GM18526 (cell line): ENCODE data around the gene FIGNL2.

Experiments used
- POLR2A ChIP-seq: IDR thresholded peaks from 3 replicates; pipeline ENCODE4 v1.6.1; 2011; ENCODE audit not compliant: insufficient read length; ENCODE audit errors: extremely low read depth

Gene FIGNL2

DNA sequence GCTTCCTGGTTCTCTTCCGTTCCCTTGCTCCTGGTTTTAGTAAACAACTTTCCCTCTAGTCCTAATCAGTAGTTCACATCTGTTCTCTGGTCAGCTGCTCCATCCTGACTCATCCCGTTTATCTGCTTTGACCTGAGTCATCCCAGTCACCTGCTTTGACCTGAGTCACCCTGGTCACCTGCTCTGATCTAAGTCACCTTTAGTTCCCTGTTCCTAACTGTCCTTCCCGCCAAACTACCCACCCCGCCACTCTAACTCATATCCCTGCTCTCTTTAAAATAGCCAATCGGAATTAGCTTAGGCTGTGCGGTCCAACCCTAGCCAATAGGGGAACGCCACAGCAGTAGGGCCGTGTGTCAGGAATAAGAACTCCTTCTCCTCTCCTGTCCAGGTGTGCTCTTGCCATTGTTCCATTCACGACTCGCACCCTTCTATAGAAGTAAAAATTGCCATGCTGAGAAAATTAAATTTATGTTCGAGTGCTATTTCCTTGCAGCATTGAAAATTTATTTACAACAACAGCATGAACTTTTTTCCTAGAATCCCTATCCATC lies 36.2 kb upstream of the FIGNL2 start:
- TF ChIP-seq POLR2A: no peak

DNA sequence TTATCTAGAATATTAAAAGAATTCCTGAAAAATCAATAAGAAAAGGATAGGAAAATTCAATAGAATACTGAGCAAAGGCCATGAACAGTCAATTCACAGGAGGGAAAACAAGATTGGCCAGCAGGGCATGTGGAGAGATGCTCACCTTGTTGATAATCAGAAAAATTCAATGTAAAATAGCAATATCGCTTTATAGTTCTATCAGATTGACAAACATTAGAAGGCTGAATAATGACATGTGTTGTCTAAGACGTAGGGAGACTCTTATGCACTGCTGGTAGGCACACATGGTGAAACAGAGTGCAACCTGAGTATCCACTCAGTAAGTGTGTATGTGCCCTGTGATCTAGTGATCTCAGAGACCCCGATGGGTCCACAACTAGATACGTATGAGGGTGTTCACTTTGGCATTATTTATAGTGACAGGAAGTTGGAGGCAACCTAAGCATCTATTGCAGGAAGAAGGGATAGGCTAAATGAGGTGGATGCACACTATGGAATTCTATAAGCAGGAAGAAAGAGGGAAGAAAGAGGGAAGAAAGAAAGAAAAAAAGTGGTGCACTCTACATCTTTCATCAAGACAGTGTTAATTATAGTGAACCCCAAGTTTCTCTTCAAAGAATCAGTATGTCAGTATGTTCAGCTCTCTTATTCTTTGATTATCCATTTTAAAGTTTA lies 35.6 kb upstream of the FIGNL2 start:
- TF ChIP-seq POLR2A: no peak

DNA sequence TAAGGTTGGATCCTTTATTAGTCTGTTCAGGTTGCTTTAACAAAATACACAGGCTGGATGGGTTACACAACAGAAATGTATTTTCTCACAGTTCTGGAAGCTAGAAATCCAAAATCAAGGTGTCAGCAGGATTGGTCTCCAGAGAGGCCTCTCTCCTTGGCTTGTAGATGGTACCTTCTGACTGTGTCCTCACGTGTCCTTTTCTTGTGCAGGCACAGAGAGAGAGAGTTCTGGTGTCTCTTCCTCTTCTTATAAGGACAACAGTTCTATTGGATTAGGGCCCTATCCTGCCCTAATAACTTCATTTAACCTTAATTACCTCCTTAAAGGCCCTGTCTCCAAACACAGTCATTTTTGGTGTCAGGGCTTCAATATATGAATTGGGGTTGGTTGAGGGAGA lies 34.8 kb upstream of the FIGNL2 start:
- no peak for TF ChIP-seq POLR2A

DNA sequence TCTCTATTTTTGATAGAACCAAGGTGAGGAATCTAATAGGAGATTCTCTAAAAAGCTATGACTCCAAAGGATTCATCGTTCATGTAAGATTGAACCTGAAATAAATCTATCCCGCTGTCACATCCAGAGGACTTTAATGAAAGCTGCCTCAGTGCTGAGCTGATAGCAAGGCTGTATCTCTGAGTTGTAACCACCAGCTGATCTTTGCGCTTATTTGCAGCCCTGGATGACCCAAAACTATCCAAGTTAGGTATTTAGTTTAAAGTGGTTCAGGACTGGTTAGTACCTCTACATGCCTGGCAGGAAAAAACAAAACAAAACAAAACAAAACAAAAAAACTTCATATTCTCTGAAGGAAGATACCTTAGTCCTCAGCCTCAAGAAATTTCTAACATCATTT lies 30.6 kb upstream of the FIGNL2 start:
- TF ChIP-seq POLR2A: no peak

DNA sequence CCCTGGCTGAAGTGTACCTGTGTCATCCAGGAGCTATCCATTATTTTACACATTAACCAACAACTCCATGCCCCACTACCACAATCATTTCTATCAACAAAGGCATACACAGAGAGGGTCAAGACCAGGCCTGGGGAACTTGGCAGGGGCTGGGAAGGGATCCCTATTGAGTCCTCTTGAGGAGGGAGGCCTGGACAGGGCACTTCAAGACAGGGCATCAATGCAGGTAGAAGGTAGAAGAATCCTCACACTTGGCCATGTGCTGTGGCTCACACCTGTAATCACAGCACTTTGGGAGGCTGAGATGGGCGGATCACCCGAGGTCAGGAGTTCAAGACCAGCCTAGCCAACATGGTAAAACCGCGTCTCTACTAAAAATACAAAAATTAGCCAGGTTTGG lies 26.0 kb upstream of the FIGNL2 start:
- TF ChIP-seq POLR2A: no peak

DNA sequence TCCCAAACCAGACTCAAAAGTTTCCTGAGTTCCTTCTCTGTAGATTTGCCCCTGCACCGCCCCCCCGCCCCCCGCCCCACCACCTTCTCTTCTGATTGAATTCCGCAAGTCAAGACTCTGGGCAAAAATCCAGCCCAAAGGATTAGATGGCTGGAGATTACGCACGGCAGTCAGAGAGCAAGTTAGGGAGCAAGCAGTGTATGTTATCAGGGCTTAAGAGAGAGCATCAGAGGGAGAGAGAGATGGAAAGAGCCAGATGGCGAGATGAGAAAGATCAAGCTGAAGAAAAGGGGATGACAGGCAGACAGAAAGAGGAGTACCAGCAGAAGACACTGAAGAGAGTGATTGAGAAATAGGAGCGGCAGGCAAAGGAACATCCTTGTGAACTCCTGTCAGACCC lies 25.5 kb upstream of the FIGNL2 start:
- no peak for TF ChIP-seq POLR2A

DNA sequence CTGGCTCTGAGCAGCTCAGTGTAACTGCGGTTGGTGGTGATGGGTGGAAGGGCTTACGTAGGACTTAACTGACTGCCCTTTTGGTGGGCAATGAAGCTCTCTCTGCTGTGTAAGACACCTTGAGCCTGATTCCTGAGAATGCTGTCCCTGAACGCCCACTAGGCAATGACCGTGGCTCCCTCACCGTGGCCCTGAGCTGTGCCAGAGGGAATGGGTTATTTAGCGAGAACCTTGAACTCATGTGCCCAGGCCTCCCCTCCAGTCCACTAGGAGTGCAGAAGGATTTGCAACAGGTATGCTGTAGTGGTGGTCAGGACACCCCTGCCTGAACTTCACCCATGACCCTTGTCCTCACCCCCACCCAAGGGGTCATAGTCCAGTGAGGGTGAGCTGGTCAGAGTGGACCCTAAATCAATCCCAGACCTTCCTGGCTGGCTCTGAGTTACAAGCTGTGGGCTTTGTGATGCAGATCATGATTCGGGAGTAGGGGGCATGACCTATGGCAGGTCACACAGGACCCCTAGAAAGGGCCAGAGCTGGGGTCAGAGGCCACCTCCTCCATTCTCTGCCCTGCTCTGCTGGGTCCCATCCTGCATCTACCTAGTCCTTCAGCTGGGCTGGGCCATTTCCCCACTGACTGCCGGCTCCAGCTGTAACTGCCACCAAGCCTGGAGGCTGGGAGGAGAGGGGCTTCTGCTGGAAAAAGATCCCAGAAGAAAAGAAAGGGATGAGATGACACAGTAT lies 24.9 kb upstream of the FIGNL2 start:
- TF ChIP-seq POLR2A: no peak

DNA sequence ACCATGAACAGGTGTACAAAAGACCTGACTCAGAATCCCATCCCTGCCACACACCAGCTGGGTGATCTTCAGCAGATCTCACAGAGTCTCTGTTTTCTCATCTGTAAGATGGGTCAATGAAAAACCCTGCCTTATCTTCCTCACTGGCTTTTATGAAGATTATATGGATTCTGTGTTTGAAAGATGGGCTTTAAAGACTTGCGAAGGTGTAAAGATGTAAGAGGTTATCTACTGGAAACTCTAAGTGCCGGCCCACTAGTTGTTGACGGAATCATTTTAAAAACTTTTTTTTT lies 24.1 kb upstream of the FIGNL2 start:
- no peak for TF ChIP-seq POLR2A

DNA sequence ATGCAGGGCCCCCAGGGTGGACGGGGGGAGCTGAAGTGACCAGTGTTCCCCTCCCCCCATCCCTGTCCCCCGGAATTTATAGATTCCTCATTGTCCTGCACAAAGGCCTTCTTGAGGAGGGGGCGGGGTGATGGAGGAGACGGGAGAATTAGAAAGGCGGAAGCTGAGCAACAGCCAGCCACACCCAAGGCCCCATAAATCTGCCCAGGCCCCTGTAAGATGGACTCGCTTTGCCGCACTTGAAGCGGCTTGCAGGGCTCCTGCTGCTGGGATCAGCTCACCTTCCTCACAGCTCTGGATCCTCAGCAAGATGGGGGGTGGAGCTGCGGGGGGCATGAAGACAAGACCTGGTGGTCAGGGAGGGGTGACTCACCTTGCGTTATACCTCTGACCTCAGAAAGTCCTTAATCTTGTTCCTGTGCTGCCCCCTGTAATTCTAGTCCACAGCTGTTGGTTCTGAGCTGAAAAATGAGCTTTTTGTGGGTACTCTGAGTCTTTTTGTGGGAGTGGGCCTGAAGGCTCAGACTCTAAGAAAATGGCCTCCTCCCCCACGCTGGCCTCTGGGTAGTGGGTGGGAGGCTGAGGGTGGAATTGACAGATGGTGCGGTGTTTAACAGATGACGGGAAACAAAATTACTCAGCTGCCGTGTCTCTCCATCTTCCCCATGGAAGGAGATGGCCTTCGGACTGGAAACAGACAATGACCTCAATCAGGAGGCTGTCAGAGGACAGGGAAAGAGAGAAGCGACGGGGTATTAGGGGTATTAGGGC lies 23.6 kb upstream of the FIGNL2 start:
- no peak for TF ChIP-seq POLR2A

DNA sequence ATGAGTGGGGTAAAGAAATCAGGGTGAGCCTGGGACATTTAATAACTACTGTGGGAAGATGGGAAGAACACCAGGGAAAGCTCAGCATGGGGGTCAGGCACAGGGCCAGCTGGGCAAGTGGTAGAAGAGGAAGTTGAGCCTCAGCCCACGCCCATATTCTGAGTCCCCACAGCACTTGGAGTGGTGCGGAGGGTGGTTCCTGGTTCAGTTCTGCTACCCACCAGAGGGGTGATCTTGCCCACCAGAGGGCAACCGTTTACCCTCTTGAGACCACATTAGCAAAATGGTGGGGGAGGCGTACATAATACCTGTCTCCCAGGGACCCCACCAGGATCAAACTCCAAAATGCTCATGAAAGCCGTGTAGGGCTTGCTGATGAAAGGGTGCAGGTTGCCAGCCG lies 22.6 kb upstream of the FIGNL2 start:
- TF ChIP-seq POLR2A: no peak

DNA sequence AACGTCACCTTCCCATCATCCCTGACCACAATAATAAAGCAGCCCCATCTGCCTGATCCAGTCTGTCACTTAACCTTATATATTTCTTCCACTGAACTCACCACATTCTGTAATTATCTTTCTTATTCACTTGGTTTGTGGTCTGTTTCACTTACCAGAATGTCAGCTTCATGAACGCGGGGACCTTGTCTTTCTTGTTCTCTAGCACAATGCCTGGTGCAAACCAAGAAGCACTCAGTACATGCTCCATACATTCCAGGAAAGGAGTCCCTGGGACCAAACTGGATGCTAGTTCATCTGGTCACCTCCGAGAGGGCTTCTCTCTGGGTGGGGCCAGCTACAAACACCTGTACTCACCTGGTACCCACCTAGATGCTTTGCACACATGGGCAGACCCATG lies 22.0 kb upstream of the FIGNL2 start:
- no peak for TF ChIP-seq POLR2A

DNA sequence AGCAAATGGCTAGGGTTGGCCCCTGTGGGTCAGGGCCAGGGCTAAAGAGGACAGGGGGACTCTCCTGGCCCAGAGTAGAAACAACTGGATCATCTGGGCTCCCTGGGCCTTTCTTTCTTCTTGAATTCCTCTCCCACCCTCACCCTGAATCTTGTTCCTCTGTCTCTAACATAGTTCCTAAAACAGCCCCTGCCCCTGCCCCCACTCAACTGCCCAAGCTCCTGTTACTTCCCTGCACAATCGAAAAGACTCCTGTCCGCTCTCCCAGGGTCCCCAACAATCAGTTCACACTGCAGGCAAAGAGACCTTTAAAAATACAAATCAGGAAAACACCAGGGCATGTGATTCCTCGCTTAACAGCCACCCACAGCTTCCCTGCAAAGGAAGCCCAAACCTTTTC lies 21.4 kb upstream of the FIGNL2 start:
- no peak for TF ChIP-seq POLR2A

DNA sequence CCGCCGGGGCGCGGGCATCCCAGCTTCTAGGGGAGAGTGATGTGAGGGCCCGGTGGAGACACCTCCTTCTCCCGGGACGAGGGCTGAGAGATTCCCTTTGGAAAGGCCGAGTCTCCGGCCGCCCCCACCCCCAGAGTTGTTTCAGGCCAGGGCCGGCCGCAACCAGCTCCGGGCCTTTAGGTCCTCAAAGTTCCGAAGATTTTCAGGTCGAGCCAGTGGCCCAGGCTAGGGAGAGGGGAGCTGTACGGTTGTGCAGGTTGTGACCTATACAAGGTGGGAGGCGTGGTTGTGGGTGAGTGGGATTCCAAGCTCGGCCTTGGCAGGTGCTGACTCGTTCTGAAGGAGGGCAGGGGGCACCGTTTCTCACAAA lies 21.0 kb upstream of the FIGNL2 start:
- no peak for TF ChIP-seq POLR2A

DNA sequence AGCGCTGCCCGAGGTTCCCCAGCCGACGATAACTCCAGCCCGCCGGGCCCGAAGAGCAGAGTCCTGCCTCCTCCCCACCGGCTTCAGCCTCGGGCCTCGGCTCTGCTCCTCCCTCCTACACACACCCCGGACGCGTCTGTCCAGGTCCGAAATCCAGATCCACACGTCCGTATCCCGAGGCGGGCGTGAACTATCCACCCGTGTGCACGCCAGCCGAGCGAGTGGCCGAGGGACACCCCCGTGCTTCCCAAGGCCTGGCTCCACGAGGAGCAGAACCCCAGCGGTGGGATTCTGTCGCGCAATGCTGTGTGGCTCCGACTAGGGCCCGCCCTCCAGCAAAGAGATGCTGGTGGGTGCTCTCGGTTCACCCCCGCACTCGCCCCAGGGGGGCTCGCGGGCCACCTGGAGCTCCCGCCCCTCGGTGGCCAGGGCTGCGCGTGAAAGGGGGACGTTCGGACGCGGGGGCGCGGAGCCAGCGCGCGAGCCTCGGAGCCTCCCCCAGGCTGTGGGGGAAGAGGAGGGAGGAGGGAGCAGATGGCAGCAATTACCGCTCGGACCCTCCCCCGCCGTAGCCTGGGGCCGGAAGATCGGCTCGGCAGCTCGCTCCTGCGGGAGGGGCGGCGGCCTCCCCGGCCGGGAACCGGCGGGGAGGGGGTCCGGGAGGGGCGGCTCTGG lies 20.4 kb upstream of the FIGNL2 start:
- no peak for TF ChIP-seq POLR2A

DNA sequence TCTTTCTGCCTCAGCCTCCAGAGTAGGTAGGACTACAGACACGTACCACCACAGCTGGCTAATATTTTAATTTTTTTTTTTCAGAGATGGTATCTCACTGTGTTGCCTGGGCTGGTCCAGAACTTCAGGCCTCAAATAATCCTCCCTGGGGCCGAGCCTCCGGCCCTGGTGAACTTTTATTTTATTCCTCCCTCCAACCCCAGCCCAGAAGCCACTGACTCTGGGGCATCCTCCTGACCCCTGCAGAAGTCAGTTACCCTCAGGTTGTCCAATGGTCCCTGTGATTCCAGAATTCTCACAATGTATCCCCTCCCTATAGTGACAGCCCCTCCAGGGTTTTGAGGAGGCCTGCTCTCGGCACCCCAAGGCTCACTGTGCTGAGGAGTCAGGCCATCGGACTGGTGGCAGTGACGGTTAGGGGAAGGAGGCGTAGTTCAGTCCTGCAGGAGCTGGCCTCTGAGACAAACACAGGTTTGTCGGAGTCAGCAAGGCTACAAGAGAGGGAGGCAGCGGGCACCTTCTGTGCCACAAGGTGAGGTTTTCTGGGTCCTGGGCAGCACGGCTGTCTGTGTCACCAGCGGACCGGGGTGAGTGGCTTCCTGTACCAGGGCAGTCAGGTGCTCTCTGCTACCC lies 19.4 kb upstream of the FIGNL2 start:
- TF ChIP-seq POLR2A: no peak
